GM18508 (cell line): ENCODE measurements around the gene CABLES1.
"Not testable (repeated sequence)": the region's sequence is repeated elsewhere in the genome, so short reads cannot be mapped to it uniquely, and the experiment has no call there.

Source experiments
- ATAC-seq: cut with Tn5 transposase; IDR thresholded peaks from one replicate; pipeline ENCODE4 v1.9.1; 2021; ENCODE audit warnings: moderate number of reproducible peaks; ENCODE audit not compliant: insufficient read depth, unreplicated experiment

Gene CABLES1

DNA sequence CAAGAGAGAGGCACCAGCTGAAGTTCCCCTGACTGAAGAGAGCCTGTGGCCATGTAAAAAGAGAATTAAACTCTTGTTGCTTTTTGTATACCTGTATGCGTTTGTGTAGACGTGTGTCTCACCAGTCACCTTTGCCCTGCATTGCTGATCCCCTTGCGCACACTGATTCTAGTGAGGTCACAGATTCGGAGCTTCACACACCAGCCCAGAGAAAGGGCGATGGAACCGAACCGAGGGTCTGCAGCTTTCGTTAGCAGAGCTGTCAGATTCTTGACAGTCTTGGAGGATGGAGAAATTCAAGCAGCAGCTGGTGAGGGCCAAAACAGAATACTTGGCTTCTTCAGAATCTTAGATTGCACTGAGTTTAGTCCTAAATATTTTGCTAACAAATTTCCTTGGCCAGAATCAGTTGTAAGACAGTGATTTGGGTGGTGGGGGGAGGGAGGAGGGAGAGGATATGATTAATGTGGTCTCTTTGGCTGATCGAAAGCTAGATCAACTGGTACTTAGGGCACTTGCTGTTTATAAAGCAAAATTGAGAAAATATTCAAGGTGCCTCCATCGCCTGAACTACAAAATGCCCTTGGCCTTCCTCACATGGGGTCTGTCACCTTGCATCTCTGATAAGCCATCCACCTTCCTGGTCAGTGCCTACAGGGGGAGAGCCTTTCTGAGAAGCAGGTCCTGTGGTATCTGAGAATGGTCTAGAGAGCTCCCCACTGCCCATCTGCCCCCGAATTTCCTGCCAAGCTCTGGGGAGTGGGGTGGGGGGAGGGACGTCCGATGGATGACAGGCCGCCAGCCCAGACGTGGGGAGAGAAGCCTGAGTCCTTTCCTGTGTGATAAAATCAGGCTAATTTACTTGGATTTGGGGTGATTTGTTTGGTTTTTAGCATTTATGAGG is 123.5 kb downstream of the CABLES1 start:
- no peak for ATAC-seq

DNA sequence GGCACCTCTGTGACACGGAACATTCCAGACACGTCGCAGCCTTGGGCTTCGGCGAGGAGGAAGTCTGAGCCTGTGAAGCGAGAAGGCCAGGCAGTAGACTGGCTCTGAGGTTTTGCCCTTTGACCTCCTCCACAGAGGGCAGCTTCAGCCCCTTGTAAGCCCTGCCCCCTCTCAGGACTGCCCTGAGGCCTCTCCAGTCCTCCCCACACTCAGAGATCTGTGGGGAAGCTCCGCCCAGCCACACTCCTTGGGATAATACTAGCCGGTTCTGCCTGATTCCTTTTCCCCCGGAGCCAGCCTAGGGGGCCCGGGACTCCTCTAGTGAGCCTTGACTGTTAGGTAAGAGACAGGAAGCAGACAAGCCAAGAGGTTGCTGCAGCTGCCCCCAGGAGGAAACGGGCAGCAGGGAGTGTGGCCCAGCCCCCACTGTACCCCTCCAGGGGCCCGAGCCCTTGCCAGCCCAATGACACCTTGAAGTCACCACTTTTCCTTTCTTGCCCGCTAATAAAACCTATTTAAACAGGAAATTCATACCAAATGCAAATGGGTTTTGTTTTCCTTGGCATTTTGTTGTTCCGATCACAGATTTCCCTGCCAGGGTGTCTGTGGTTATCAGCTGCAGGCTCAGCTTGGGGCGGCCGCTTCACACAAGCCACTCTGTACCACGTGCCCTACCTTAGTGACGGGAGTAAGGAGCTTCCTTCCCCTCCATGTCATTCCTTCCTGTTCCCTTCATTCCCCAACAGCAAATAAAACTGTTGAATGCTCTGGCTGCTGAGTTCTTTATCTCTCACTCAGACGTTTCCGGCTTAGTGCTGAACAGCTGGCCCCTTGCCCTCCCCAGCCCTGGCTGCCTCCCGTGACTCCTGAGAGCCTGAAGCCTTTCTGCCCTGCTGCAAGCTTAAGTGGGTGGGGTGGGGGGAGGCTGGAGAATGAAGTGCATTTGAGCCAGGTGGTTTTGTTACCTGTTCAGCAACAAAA is 124.7 kb downstream of the CABLES1 start:
- no peak for ATAC-seq

GRCh38 chr18:23260926-23261590 is 125.8 kb downstream of the CABLES1 start:
- ATAC-seq: no peak

- ATAC-seq: no peak
These were observed 128.4 kb downstream of the CABLES1 start for GRCh38 chr18:23263551-23264235.

DNA sequence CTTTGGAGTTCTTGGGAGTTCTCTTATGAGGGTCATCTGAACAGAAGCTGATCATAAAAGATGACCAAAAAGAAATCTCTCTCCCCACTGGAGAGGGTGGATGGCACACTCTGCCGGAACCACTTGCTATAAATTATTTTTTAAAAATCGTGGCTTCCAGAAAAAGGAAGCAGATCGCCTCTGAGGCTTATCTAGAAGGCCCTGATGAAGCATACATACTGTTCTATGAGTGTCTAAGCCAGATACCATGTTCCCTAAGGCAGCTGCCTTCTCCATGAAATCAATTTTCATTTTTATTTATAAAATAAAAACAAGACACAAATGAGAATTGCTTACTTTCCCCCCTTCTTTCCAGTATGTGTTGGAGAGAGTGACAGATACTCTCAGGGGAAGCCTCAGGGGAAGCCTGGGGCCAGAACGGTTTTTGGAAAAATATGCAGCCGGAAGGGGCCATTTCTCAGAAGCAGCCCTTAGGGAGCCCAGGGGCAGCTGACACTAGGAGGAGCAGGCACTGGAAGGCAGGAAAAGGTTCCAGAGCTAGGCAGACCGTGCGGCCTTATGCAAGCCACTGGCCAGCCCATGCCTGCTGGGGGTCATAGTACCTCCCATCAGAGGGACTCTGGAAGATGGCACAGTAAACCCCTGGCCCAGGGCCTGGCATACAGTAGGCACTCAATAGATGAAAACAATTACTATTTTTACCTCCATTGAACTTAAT is 130.6 kb downstream of the CABLES1 start:
- no peak for ATAC-seq

- no peak for ATAC-seq
These were observed 131.6 kb downstream of the CABLES1 start for GRCh38 chr18:23266717-23267446.

DNA sequence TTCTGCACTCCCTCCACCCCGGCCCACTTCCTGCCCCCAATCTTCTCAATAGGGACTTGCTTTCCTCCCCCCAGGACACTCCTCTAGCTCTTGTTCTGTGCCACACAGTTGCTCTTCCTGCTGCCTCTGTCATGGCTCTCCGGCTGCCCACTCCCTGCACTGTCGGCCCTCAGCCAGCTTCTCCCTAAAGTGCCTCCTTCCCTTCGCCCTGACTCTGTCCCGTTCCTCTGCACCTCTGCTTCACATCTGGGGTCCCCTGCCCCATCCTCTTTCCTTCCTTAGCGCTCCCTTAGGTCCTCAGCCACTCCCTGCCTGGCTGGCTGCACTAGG is 132.1 kb downstream of the CABLES1 start:
- ATAC-seq: no peak

GRCh38 chr18:23268641-23269040 is 133.4 kb downstream of the CABLES1 start:
- ATAC-seq: no peak

GRCh38 chr18:23269068-23269467 is 133.8 kb downstream of the CABLES1 start:
- not testable (repeated sequence) for ATAC-seq

DNA sequence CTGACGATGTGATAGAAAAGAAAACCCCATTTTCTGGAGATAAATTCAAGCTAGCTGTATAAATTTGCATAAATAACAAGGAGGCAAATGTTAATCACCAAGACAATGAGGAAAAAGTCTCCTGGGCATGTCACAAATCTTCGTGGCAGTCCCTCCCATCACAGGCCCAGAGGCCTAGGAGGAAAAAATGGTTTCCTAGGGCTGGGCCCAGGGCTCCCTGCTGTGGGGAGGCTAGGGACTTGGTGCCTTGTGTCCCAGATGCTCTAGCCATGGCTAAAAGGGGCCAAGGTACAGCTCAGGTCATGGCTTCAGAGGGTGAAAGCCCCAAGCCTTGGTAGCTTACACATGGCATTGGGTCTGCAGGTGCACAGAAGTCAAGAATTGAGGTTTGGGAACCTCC is 134.6 kb downstream of the CABLES1 start:
- ATAC-seq: no peak

DNA sequence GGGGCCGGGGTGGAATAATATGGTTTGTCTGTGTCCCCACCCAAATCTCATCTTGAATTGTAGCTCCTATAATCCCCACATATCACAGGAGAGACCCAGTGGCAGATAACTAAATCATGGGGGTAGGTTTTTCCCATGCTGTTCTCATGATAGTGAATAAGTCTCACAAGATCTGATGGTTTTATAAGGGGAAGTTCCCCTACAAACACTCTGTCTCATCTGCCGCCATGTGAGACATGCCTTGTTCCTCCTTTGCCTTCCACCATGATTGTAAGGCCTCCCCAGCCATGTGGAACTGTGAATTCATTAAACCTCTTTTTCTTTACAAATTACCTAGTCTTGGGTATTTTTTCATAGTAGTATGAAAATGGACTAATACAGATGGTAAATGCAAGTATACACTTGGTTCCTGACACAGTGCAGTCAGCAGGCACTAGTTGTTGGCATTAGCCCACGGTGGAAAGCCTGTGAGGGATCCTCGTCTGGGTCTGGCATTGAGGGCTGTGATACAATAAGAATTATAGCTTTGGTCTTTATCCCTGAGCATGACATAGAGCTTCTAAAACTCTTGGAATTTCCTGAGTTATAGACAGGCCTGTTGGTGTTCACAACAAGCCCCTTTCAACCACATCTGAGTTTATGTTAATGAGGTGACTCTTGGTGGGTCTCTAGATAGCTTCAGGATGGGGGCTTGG is 135.8 kb downstream of the CABLES1 start:
- no peak for ATAC-seq

DNA sequence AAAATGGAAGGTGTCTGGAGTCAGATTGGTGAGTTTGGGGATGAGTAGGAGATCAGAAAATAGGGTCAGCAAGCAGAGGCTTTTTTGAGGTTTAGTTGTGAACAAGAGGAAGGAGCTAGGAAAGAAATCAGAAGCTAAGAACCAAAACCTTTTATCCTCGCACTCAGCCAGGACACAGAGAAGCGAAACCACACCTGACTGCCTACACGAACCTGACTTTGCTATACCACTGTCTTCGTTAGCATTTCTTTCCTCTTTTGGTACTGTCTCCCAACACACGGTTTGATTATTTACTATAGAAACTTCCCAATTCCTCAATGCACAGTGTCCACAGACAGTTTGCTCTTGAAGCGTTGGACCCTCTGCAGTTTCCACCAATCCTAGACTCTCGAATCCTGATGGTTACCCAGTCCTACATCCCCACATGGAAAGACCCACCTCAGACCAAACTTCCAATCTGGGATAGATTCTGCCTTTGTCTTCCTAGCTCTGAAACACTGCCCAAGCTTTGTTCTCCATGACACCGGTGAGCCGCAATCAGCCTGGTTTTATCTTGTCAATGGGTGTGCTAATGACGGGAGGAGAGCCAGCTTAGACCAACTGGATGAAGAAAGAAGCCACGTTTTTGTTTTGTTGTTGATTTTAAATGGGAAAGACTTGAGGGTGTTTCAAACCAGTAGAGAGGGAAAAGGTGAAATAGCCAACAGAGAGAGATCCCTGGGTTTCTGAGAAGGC is 137.4 kb downstream of the CABLES1 start:
- no peak for ATAC-seq

DNA sequence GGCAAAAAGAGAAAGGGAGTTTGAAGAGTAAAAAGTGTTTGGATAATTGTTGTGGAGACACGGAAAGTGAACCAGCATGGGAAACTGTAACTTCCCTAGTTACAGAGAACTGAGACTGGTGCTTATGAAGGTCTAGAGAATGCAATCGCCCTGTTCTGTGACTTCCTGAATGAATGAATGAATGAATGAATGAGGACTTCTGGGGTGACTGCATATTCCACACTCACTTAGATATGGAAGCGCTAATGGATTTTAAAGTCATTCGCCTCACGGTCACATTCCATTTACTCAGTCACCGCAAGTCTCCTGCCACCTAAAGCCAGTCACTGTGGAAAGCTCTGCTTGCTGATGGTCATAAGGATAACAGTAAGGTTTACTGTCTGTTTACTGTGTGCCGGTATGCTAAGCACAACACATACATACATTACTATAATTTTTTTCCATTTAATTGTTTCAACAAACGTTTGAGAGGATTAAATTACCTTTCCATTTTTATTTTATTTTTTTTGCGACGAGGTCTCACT is 138.2 kb downstream of the CABLES1 start:
- no peak for ATAC-seq

DNA sequence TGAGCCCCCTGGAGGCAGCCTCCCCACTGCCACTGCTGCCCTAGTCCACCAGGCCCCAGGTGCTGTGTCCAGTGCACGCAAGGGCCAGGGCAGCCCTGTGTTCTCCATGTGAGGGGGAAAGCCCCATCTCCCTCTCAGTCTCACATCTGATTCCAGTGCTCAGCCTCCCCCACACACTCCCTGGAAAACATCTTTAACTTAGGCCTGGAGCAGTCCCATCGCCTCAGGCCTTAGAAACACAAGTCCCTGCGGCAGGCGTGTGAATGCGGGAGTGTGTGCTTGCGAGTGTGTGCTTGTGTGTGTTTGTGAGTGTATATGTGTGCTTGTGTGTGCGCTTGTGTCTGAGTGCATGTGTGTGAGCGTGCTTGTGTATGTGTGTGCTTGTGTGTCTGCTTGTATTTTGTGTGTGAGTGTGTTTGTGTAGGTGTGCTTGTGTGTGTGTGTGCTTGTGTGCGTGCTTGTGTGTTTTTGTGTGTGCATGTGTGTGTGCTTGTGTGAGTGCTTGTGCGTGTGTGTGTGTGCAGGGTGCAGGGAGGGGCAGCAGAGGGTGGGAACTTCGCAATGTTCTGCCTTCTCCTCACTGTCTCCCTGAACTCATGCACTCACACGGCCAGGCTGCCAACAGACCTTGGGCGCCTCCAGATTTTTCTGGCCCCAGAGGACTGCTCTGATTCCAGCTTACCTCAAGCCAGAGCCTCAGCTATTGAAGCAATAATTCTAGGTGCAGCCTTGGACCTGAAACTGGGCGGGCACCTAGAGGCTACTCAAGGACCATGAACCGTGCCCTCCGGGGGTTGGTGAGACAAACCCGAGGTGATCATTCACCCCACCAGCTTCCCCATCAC is 139.6 kb downstream of the CABLES1 start:
- ATAC-seq: no peak

DNA sequence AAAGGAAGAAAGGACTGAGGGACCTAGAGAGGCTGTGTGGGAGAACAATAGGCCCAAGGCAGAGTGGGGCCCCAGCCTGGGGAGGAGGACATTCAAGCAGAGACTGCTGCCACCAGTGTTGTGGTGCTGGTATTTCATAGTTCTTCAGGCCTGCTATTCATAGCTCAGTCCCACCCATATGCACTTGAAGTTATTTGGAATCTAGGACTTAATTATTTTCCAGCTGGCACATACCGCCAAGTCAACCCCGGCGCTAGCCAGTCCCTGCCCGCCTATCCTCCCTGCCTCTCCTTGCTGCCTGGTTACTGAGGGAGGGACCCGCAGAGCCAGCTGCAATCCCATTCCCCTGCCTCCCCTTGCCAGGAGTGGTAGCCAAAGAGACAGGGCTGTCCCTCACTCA is 141.2 kb downstream of the CABLES1 start:
- no peak for ATAC-seq

DNA sequence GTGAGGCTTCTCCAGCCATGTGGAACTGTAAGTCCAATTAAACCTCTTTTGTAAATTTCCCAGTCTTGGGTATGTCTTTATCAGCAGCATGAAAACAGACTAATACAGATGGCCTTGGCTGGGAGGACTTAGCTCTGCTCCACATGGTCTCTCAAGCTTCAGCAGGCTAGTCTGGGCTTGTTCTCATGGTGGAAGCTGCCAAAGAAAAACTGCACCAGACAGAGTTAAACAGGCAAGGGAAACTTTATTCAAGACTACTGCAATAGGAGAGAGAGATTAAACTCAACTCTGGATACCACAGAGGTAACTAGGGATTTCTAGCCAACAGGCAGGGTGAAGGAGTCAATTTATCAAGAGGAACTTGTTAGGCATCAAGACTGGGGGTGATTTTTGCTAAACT is 142.1 kb downstream of the CABLES1 start:
- ATAC-seq: no peak
